Medulla oblongata (tissue), 1 donor: Measurements from ENCODE around the gene CPM.
A peak's percentile ranks its signal among the peaks of the same experiment; 100 is the strongest.

Experiments used
- DNase-seq: peaks from one replicate; pipeline ENCODE4 v3.0.0-alpha.2; 2015; ENCODE audit errors: extremely low spot score

The CPM gene

DNA sequence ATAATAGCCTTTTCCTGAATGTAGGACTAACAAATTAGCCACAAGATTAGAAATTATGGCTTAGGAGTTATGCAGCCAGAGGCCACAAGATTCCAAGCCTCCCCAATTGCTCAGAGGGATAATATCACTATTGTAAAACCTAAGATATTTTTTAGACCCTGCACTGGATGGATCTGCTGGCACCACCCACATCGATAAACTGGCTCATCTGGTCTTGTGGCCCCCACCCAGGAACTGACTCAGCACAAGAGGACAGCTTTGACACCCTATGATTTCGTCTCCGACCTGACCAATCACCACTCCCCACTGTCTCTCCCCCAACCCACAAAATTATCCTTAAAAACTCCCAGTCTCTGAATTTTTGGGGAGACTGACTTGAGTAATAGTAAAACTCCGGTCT lies 54.7 kb downstream of the CPM start:
- DNase-seq = no peak

DNA sequence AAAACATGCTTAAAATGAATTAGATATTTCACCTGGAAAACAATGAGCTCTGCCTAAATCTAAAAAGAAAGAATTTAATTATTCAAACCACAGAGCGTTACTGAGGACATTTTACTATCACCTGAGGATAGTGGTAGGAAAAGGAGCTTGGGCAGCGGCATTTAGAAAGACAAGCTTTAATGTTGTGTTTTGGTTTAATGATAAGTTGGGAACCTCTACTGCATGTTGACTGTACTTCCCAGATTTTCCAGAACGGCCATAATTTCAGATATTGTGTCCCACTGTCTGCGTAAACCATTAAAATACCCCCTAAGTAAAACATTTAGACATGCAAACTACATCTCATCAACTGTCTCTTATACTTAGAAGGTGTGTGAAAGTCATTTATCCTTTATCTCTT lies 55.4 kb downstream of the CPM start:
- DNase-seq = no peak

DNA sequence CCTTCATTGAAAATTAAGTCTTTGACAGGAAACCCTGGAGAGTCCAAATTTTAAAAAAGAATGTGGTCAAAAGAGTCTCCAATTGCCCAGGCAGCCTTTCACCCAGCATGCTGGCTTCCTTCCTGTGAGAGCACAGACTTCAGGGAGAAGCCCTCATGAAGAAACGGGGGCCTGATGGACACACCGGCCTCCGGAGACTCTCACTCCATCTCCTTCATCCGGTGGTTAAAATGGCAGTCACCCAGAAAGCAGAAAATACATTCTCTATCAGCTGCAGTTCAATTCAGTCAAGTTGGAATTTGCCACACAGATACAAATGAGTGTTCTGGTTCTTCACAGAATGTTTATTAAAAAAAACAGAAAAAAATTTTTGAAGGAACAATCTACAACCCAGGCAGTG lies 56.5 kb downstream of the CPM start:
- DNase-seq = peak; percentile 60

DNA sequence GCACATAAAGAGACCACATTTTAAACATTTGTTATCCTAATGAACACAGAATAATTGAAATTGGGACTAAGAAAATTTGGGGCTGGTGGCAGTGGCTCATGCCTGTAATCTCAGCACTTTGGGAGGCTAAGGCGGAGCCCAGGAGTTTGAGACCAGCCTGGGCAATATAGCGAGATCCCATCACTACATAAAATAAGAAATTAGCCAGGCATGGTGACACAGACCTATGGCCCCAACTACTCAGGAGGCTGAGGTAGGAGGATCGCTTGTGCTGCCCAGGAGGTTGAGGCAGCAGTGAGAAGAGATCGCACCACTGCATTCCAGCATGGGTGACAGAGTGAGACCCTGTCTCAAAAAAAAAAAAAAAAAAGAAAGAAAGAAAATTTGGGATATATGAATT lies 59.7 kb downstream of the CPM start:
- no peak for DNase-seq

DNA sequence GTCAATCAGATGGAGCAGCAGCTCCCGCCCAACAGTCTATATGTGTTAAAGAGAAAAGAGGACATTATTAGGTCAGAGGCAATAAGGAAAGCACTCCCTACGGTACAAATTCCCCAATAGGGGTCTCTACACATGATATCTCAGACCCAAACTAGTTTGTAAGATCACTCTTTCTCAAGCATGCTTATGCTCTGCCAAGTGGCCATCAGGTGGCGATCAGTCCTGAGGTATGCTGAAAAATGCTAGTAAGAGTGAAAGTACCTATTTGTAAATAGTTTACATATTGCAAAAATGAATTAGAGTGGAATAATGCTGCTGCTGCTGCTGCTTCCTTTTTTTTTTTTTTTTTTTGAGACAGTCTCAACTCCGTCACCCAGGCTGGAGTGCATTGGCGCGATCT lies 61.0 kb downstream of the CPM start:
- no peak for DNase-seq

DNA sequence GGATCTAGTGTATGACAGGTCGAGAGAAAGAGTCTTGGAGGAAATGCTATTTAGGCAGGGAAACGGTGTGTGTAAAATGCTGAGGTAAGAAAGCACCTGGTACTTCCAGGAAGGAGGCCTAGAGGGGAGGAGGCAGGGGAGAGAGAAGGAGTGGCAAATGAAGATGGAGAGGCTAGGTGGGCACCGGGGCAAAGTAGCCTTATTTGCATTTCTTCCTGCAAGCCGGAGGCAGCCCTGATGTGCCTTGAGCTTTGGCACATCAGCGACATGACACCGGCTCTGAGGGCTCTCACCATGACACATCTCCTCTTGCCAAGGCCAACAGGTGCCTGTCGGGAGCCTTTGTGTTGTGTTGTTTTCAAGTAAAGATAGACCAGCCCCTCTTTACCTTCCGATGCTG lies 61.6 kb downstream of the CPM start:
- DNase-seq = no peak

DNA sequence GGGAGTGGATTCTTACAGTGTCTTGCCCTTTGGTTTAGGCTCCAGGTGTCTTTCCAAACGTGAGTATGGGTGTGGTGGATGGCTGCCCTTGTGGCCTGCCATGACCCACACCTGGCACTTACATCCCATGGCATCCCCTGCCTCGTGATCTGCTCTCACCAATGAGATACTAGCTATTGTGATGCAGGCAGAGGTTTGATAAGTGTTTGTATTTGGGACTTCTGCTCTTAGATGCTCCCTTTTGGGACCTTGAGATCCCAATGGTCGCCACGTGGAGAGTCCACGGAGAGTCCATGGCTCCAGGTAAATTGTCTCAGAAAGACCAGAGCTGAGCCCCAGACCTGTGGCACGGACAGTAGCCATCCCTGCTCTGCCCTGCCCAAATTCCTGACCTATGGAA lies 62.5 kb downstream of the CPM start:
- no peak for DNase-seq

DNA sequence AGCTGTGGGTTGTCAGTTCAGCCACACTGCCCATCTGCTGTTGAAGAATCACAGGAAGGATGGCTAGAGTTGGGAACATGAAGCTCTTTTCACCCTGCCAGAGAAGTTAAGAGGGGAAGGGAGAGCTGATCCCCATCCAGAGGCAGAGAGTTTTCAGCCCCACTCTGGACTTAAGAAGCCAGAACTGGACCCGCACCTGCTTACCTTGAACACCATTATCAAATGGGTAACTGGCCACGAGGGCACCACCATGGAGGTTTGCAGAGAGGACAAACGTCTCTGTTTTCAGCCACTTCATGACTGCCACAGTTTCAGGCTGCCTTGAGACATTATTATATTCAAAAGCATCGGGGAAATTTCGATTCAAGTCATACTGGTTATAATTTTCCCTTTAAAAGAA lies 63.0 kb downstream of the CPM start:
- DNase-seq = no peak

DNA sequence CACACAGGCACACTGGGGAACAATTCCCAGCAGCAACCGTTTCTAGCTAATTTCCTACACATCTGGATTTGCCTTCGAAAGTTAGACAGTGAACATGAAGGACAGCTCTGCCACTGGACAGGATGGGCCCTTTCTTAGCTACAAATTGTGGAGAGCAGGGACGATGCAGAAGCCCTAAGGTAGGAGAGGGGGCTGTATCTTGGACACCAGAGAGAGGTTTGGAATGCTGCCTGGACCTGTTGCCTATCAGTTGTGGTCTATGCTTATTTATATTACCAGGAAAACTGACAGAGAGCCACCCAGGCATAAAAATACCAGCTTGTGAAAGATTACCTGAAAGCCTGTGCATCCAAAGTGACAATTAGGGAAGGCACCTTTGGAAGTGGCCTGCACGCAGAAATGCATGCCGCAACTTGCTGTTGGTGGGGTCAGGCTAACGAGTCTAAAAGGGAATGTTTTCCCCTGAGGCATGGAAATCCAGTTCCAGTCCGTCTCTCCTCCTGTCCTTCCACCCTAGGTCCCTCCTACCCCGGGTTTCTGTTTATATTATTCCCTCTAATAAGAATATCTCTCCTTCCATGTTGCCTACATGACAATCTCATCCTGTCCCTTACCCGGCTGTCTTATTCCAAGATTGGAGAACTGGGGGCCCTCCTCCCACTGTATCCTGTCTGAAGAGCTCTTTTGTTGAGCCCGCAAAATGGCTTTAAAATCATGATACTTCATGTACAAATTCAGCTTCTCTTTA lies 64.8 kb downstream of the CPM start:
- DNase-seq = no peak

DNA sequence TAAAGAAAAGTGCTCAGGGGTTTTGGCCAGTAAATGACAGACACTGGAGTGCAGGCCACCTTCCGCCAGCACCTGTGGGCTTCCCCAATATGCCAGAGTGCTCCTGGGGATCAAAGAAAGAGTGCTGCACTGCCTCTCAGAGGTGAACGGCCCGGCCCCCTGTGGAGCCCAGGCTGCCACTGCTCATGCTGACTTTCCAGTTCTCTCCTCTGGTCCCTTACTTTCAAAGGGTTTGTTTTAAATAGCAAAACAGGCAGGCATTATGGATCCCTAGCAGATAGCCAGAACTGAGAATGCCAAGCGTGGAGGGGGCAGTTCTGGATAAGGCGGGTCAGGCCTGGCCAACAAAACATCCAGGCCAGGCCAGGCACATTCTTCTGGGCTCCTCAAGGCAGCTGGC lies 65.4 kb downstream of the CPM start:
- DNase-seq = no peak

DNA sequence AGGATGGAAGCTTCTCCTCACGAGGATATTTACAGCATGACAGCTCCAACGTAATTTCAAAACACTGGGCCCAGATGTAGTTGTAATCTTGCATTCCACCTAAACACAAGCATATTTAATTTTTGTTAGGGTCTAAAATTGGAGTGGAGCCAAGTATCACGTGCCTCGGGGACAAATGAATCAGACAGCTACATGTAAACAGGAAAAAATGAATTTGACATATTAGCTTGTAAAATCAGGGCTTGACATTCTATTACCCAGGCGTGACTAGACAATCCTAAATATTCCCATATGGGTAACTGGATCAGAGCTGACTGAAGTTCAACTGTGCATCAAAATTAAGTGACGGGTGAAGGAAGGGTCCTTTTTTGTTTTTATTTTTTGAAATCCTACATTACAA lies 66.0 kb downstream of the CPM start:
- no peak for DNase-seq

DNA sequence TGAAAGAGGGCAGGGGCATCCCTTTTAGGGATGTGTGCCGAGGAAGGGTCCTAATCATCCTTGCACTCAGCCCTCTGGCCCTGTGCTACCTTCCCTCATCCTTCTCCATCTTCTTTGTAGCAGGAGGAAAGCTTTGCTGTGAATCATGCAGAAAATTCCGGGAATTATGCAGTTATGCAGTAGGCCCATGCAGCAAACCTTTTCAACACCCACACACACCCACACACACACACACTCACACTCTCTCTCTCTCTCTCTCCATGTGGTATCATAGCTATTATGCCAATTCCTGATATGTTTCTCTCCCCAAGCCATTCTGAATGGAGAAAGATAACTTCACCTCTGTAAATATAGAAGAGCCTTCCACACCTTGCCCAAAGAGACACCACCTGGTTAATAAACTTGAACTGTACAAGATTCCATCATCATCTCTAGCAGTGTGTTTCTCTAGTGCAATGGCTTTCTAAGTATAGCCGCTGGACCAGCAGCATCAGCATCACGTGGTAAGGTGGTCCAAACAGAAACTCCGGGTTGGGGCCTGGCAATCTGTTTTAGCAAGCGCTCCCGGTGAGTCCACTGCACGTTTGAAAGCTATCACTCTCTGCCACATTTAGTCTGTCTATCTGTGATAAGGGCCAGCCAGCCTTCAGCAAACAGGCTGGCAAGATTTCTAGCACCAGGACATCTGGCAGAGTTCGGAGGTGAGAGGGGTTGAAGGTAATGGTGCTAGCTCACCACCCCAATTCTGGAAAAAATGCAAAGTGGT lies 67.4 kb downstream of the CPM start:
- DNase-seq = no peak

DNA sequence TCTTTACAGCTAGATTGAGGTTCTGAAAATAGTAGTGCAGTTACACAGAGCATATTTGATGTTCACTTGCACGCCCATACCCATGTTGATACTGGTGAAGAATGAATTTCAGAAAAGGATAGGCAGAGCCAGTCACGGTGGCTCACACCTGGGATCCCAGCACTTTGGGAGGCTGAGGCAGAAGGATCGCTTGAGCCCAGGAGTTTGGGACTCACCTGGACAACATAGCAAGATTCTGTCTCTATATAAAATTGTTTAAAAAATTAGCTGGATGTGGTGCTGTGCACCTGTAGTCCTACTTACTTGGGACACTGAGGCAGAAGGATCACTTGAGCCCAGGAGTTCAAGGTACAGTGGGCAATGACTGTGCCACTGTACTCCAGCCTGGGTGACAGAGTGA lies 68.4 kb downstream of the CPM start:
- no peak for DNase-seq

DNA sequence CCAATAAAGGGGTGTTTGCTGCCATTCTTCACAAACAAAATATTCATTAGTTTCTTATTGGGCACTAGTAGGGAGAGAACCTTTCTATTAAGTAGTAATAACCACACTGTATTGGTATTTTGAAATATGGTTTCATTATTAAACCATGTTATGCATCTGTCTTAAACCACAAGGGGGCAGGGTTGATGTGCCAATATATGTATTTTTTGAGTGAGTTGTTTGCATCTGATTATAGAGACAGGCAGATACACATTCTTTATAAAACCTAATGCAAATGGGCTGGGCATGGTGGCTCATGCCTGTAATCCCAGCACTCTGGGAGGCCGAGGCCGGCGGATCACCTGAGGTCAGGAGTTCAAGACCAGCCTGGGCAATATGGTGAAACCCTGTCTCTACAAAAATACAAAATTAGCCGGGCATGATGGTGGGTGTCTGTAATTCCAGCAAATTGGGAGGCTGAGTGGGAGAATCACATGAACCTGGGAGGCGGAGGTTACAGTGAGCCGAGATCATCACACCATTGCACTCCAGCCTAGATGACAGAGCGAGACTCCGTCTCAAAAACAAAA lies 69.0 kb downstream of the CPM start:
- DNase-seq = peak; percentile 54

DNA sequence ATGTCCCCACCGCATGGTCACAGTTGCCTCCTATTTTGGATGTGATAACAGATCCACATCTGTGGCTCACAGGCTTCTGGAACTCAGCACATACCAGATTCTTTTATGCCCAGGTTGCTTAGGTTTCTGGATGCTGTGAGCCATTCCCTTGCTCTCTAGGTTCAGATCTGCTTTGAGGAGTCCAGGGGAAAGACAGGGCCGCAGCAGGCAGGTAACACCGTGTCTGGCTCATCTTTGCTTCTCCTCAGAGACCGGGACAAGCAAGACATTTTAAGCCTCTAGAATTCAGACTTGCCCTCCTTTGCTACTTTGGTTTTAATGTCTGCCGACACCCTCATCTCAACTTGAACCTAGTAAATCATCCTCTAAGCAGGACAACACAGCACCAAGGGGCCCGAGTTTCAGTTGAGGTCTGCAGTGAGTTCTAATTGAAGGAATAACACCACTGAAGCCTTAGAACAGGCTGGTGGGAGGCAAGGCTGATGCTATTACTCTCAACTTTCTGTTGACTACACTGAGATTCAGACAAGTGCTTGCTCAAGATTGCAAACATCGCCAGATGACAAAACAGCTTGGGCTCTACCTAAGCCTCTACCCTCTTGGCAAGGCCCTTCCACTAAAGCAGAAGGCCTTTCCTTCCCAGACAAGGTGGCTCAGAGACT lies 69.7 kb downstream of the CPM start:
- DNase-seq = no peak

DNA sequence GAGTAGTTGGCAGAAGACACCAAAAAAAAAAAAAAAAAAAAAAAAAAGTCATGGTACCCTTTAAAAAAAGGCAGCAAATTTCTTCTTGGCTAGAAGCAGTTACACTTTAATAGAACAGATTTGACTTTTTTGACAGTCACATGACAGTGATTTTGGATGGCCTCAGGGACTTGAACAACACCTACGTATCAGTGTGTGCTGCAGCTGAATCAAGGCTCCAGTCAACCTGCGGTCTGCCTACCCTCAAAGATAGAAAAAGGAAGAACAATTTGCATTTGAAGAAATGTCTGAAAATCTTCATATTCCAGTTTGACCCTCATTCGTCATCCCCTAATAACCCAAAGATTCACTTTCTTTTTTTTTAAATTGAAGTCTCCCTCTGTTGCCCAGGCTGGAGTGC lies 71.1 kb downstream of the CPM start:
- DNase-seq = no peak

DNA sequence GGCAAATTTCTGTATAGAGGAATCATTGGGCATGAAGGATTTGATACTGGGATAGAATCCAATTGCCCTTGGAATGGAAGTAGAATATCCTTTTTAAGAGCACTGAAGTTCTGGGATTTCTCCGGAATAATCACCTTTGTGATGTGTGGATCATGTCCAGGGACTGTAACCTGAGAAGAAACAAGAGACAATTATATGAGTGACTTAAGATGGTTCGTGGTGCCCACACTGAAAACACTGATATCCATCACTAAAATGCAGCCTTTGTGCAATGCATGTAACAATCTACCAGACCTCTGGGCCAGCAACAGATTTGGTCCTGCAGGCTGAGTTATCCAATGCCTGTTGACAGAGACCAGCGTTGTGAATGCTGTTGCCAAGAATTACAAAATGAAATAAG lies 76.5 kb downstream of the CPM start:
- peak; percentile 36 for DNase-seq

DNA sequence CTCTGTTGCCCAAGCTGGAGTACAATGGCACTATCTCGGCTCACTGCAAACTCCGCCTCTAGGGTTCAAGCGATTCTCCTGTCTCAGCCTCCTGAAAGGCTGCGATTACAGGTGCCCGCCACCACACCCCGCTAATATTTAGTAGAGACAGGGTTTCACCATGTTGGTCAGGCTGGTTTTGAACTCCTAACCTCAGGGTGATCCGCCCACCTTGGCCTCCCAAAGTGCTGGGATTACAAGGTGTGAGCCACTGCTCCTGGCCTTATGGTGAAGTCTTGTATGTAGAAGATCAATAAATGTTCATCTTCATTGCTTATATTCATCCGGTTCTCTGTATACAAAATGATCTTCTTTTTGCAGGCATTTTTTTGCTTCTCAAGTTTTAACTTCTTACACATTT lies 77.2 kb downstream of the CPM start:
- no peak for DNase-seq

DNA sequence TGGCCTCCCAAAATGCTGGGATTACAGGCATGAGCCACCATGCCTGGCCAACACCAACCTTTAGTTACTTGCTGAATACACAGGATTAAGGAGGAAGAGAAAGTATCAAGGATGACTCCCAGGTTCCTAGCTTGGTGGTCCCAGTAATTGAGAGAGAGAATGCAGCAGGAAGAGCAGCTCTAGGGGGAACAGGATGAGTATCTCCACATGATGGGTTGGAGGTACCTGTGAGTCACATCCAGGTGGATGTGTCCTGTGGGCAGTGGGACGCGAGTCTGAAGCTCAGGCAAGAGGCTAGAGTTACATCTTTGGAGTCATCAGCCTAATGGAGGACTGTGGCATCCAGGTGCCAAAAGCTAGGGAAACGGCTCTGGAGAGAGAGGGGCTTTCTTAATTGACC lies 77.9 kb downstream of the CPM start:
- DNase-seq = no peak

DNA sequence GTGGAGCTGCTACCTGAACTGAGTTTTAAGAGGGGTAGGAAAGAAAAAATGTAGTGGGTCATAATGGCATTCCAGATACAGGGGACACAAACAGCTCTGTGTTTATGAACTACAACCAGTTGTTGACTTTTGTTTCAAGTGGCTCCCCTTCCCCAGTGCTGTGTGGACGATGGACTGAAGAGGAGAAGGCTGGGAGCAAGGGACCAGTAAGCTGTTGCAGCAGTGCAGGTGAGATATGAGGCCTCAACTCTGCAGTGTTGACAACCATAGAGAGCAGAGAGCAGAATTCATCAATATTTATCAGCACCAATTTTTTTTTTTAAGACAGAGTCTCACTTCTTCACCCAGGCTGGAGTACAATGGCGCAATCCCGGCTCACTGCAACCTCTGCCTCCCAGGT lies 78.4 kb downstream of the CPM start:
- DNase-seq = no peak

DNA sequence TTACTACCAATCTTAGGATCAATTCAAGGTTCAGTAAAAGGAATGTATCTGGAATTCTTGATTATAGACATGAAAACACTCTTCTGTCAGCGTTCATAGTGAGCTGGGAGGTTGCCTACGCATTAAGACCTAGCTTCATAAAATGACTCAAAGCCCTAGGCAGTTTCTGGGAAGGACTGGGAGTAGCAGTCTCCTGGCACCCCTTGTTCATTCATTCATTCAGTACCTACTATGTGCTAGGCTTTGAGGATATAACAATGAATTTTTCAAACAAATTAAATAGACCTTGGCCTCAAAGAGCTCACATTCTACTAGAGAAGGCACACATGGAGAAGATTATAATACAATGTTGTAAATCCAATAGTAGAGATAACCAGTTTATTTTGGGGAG lies 78.9 kb downstream of the CPM start:
- DNase-seq = no peak

DNA sequence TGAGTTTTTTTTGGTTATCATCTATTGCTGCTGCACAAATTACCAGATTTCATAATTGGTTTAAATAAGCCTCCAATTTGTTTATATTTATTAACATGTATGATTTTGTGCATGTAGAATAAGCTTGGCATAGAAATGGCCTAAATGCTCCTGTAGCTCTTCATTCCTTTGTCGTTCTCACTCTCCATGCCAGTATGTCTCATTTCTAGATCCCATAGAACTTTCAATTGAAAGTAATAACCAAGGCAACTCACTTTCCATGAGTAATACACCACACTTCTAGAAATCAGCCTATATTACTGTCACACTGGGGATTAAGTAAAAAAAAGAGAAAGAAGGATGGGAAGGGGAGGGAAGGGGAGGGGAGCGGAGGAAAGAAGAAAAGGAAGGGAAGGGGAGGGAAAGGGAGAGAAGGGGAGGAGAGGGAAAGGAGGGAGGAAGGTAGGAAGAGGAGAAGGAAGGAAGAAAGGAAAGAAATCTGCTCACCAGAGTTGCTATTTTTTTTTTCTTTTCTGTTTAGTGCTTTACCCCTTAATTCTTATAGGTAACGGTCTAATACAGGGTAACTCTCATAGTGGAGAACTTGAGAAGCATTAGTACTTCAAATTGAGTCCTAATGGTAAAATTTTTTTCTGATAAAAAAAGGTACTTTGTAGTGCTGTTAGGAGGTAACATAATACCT lies 79.4 kb downstream of the CPM start:
- DNase-seq = no peak
